H9 (cell line): ENCODE measurements around the gene OCRL. TPM values are rescaled to one million over a fixed set of nuclear protein-coding genes. Genes with fewer than 3 reads are reported as not detected.

Experiments
- DNase-seq: peaks from one replicate; pipeline ENCODE4 v3.0.0-alpha.2; 2017
- H2AFZ ChIP-seq: one replicate; pipeline ENCODE4 v1.6.1; 2013; ENCODE audit warnings: mild to moderate bottlenecking, low read length, control low read depth, moderate library complexity
- H2AK5ac ChIP-seq: 2 replicates; pipeline ENCODE4 v1.6.1; 2013; ENCODE audit warnings: low read length, control low read depth, mixed read lengths; ENCODE audit not compliant: insufficient read length
- H2BK120ac ChIP-seq: one replicate; pipeline ENCODE4 v1.6.1; 2013; ENCODE audit warnings: low read depth, mild to moderate bottlenecking, low read length, control low read depth, inconsistent platforms; ENCODE audit not compliant: poor library complexity, severe bottlenecking
- H2BK12ac ChIP-seq: 2 replicates; pipeline ENCODE4 v1.6.1; 2013; ENCODE audit warnings: low read length, control low read depth, mixed read lengths, low read depth; ENCODE audit not compliant: insufficient read length
- H2BK15ac ChIP-seq: 2 replicates; pipeline ENCODE4 v1.6.1; 2013; ENCODE audit warnings: low read depth, low read length, control low read depth
- H2BK20ac ChIP-seq: one replicate; pipeline ENCODE4 v1.6.1; 2013; ENCODE audit warnings: low read depth, mild to moderate bottlenecking, low read length, control low read depth, inconsistent platforms; ENCODE audit not compliant: poor library complexity, severe bottlenecking
- H2BK5ac ChIP-seq: 2 replicates; pipeline ENCODE4 v1.6.1; 2013; ENCODE audit warnings: low read length, control low read depth, mixed read lengths; ENCODE audit not compliant: insufficient read length
- H3K14ac ChIP-seq: 2 replicates; pipeline ENCODE4 v1.6.1; 2013; ENCODE audit warnings: low read length, control low read depth; ENCODE audit not compliant: insufficient read depth
- H3K18ac ChIP-seq: 2 replicates; pipeline ENCODE4 v1.6.1; 2013; ENCODE audit warnings: low read depth, mild to moderate bottlenecking, mixed read lengths, low read length, control low read depth; ENCODE audit not compliant: insufficient read length
- H3K23ac ChIP-seq: 2 replicates; pipeline ENCODE4 v1.6.1; 2013; ENCODE audit warnings: low read length, control low read depth, mixed read lengths, low read depth; ENCODE audit not compliant: insufficient read length
- H3K23me2 ChIP-seq: 2 replicates; pipeline ENCODE4 v1.6.1; 2013; ENCODE audit warnings: low read depth, mild to moderate bottlenecking, mixed read lengths, low read length, control low read depth; ENCODE audit not compliant: insufficient read length, poor library complexity, severe bottlenecking
- H3K27ac ChIP-seq: 2 replicates; pipeline ENCODE4 v1.5.1; 2013; ENCODE audit warnings: low read length, control low read depth, mixed read lengths, low read depth; ENCODE audit not compliant: insufficient read length
- H3K27me3 ChIP-seq: 2 replicates; pipeline ENCODE4 v1.6.1; 2013; ENCODE audit warnings: low read length, control low read depth, inconsistent platforms; ENCODE audit not compliant: insufficient read depth
- H3K4ac ChIP-seq: 2 replicates; pipeline ENCODE4 v1.6.1; 2013; ENCODE audit warnings: low read depth, mild to moderate bottlenecking, control low read depth, inconsistent platforms, low read length, moderate library complexity
- H3K4me1 ChIP-seq: 2 replicates; pipeline ENCODE4 v1.6.1; 2013; ENCODE audit warnings: low read length, control low read depth, inconsistent platforms; ENCODE audit not compliant: insufficient read depth
- H3K4me2 ChIP-seq: 2 replicates; pipeline ENCODE4 v1.6.1; 2013; ENCODE audit warnings: low read length, control low read depth, mixed read lengths; ENCODE audit not compliant: insufficient read length, insufficient read depth
- H3K56ac ChIP-seq: 2 replicates; pipeline ENCODE4 v1.6.1; 2013; ENCODE audit warnings: low read depth, mild to moderate bottlenecking, mixed read lengths, low read length, control low read depth; ENCODE audit not compliant: insufficient read length
- H3K79me1 ChIP-seq: 2 replicates; pipeline ENCODE4 v1.6.1; 2013; ENCODE audit warnings: low read depth, mild to moderate bottlenecking, moderate library complexity, low read length, control low read depth, inconsistent platforms; ENCODE audit not compliant: insufficient read depth, poor library complexity, severe bottlenecking
- H3K79me2 ChIP-seq: 2 replicates; pipeline ENCODE4 v1.6.1; 2013; ENCODE audit warnings: low read length, control low read depth, inconsistent platforms; ENCODE audit not compliant: insufficient read depth
- H3K9ac ChIP-seq: 2 replicates; pipeline ENCODE4 v1.6.1; 2013; ENCODE audit warnings: low read length, control low read depth, mixed read lengths; ENCODE audit not compliant: insufficient read length; ENCODE audit errors: extremely low read depth
- H3K9me3 ChIP-seq: one replicate; pipeline ENCODE4 v1.6.1; 2013; ENCODE audit warnings: low read depth, low read length, inconsistent platforms; ENCODE audit not compliant: control insufficient read depth
- H3T11ph ChIP-seq: one replicate; pipeline ENCODE4 v1.6.1; 2013; ENCODE audit warnings: mild to moderate bottlenecking, low read length, control low read depth, inconsistent platforms
- H4K20me1 ChIP-seq: one replicate; pipeline ENCODE4 v1.6.1; 2013; ENCODE audit not compliant: control insufficient read depth, insufficient read length, insufficient read depth
- H4K5ac ChIP-seq: 2 replicates; pipeline ENCODE4 v1.6.1; 2013; ENCODE audit warnings: low read depth, mild to moderate bottlenecking, mixed read lengths, low read length, control low read depth; ENCODE audit not compliant: insufficient read length
- H4K8ac ChIP-seq: replicated peaks from 2 replicates; pipeline ENCODE4 v1.6.1; 2013; ENCODE audit warnings: low read length, control low read depth, mixed read lengths, low read depth; ENCODE audit not compliant: insufficient read length
- H4K91ac ChIP-seq: 2 replicates; pipeline ENCODE4 v1.6.1; 2013; ENCODE audit warnings: low read depth, mild to moderate bottlenecking, moderate library complexity, mixed read lengths, low read length, control low read depth; ENCODE audit not compliant: insufficient read length
- H3K27ac Mint-ChIP-seq, 3 experiments: 2 replicates in 2 of 3; 3 replicates in 1 of 3; pipeline ENCODE4 v1.8.0; 2020 to 2021; ENCODE audit warnings: mixed read lengths in 3 of 3, mild to moderate bottlenecking in 1 of 3, moderate library complexity in 1 of 3
- H3K27me3 Mint-ChIP-seq: 2 replicates; pipeline ENCODE4 v1.8.0; 2021; ENCODE audit warnings: low read depth, mild to moderate bottlenecking, moderate library complexity, mixed read lengths
- H3K36me3 Mint-ChIP-seq, 3 experiments: 2 replicates in 2 of 3; 3 replicates in 1 of 3; pipeline ENCODE4 v1.8.0; 2020 to 2021; ENCODE audit warnings: low read depth in 3 of 3, mixed read lengths in 3 of 3; ENCODE audit not compliant: insufficient read depth in 1 of 3
- H3K4me1 Mint-ChIP-seq, 2 experiments: 2 replicates each; pipeline ENCODE4 v1.8.0; 2020; ENCODE audit warnings: mixed read lengths in 2 of 2
- H3K4me3 Mint-ChIP-seq, 2 experiments: 2 replicates in 1 of 2; 3 replicates in 1 of 2; pipeline ENCODE4 v1.8.0; 2020 to 2021; ENCODE audit warnings: mild to moderate bottlenecking in 2 of 2, mixed read lengths in 2 of 2, moderate library complexity in 1 of 2
- H3K9me3 Mint-ChIP-seq, 2 experiments: 2 replicates in 1 of 2; 3 replicates in 1 of 2; pipeline ENCODE4 v1.8.0; 2020; ENCODE audit warnings: mild to moderate bottlenecking in 2 of 2, mixed read lengths in 2 of 2, moderate library complexity in 1 of 2
- CTCF ChIP-seq: fragments of 200-600 bp; sonication (generic); conservative IDR thresholded peaks from 3 replicates; pipeline ENCODE4 v1.8.0; 2021; ENCODE audit warnings: antibody characterized with exemption, mild to moderate bottlenecking
- whole genome bisulfite sequencing: extraction: QIAGEN DNeasy Blood & Tissue Kit; methylation state at CpG from one replicate; pipeline ENCODE4 v1.1.7; 2013; ENCODE audit warnings: missing lambda C conversion rate, low lambda C conversion rate, mixed read lengths; ENCODE audit not compliant: insufficient read length; ENCODE audit errors: extremely low coverage; 5-methylcytosine and 5-hydroxymethylcytosine counted together
- total RNA-seq: library from RNA; stranded (reverse); gene quantifications from 2 replicates; pipeline ENCODE4 v1.2.1, GENCODE V29; 2021

OCRL gene
- total RNA-seq, 1 experiment from 2014 or later = 31.4 TPM

GRCh38 chrX:129599996-129600395, 59.9 kb downstream of the OCRL start:
- Histone ChIP-seq H2BK15ac (no peak overlapping the region), H3K18ac (no peak overlapping the region), H3K27me3 (no peaks in the 10 kb centered on the region), H3K27ac (no peak overlapping the region), H2AK5ac (no peak overlapping the region), H3K4me2 (peak overlapping the region; percentile 11), H3K4me1 (no peaks in the 10 kb centered on the region), H3K79me2 (no peaks in the 10 kb centered on the region), H2BK120ac (no peak overlapping the region), H4K5ac (no peak overlapping the region), H2BK5ac (no peak overlapping the region), H3K9me3 (no peaks in the 10 kb centered on the region), H3K4ac (no peak overlapping the region), H4K20me1 (no peaks in the 10 kb centered on the region), H3T11ph (no peak overlapping the region), H4K8ac (no peak overlapping the region), H3K9ac (no peak overlapping the region), H3K56ac (no peak overlapping the region), H3K14ac (no peak overlapping the region), H2AFZ (no peak overlapping the region), H3K79me1 (no peaks in the 10 kb centered on the region), H3K23ac (no peak overlapping the region), H2BK20ac (no peak overlapping the region), H2BK12ac (no peak overlapping the region), H3K23me2 (no peaks in the 10 kb centered on the region), H4K91ac (no peak overlapping the region)
- peaks cover 10 to 22% of the 10 kb centered on the region in 2 experiments; a peak in 3 of 4 replicates for H3K4me1 Mint-ChIP-seq
- no peak for TF ChIP-seq CTCF
- WGBS = no CpG with 5 or more reads among the region's 5 CpGs
- H3K9me3 Mint-ChIP-seq = no peaks in the 10 kb centered on the region
- peak overlapping the region in 1 of 3 experiments; percentile 5; a peak in 2 of 7 replicates for H3K27ac Mint-ChIP-seq
- no peak for DNase-seq
- no peak overlapping the region; a peak in 1 of 5 replicates for H3K4me3 Mint-ChIP-seq
- peaks cover 0 to 11% (median 6%) of the 10 kb centered on the region in 3 experiments; a peak in 3 of 7 replicates for H3K36me3 Mint-ChIP-seq
- H3K27me3 Mint-ChIP-seq = peaks cover 4% of the 10 kb centered on the region; the same call in 1 of the 2 replicates
